Breast epithelium (tissue), 3 donors: ENCODE measurements around the gene P2RX2.

Experiments used
- POLR2AphosphoS5 ChIP-seq, 3 donors: sonication (generic); formaldehyde crosslinking; IDR thresholded peaks; one replicate each; pipeline ENCODE4 v1.6.1; 2017; ENCODE audit warnings: antibody characterized with exemption in 3 of 3
- TF ChIP-seq, protein P1 (sequence below), 3 donors: fragments of 450-650 bp; IDR thresholded peaks; one replicate each; pipeline ENCODE4 v1.5.1; 2016 to 2017; ENCODE audit warnings: antibody characterized with exemption in 3 of 3, mild to moderate bottlenecking in 3 of 3, moderate library complexity in 3 of 3

- TF ChIP-seq POLR2AphosphoS5 (IDR thresholded peaks at IDR 0.05), result no peak
- TF ChIP-seq, protein P1, sequence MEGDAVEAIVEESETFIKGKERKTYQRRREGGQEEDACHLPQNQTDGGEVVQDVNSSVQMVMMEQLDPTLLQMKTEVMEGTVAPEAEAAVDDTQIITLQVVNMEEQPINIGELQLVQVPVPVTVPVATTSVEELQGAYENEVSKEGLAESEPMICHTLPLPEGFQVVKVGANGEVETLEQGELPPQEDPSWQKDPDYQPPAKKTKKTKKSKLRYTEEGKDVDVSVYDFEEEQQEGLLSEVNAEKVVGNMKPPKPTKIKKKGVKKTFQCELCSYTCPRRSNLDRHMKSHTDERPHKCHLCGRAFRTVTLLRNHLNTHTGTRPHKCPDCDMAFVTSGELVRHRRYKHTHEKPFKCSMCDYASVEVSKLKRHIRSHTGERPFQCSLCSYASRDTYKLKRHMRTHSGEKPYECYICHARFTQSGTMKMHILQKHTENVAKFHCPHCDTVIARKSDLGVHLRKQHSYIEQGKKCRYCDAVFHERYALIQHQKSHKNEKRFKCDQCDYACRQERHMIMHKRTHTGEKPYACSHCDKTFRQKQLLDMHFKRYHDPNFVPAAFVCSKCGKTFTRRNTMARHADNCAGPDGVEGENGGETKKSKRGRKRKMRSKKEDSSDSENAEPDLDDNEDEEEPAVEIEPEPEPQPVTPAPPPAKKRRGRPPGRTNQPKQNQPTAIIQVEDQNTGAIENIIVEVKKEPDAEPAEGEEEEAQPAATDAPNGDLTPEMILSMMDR (IDR thresholded peaks at IDR 0.05), result no peak
Measured at GRCh38 chr12:132649226-132649945, 30.8 kb downstream of the P2RX2 start.
